ENCODE data around the gene DIDO1.

Gene DIDO1

GRCh38 chr20:62852841-62853240 is 73.5 kb downstream of the DIDO1 start:
- TF ChIP-seq, protein P1, sequence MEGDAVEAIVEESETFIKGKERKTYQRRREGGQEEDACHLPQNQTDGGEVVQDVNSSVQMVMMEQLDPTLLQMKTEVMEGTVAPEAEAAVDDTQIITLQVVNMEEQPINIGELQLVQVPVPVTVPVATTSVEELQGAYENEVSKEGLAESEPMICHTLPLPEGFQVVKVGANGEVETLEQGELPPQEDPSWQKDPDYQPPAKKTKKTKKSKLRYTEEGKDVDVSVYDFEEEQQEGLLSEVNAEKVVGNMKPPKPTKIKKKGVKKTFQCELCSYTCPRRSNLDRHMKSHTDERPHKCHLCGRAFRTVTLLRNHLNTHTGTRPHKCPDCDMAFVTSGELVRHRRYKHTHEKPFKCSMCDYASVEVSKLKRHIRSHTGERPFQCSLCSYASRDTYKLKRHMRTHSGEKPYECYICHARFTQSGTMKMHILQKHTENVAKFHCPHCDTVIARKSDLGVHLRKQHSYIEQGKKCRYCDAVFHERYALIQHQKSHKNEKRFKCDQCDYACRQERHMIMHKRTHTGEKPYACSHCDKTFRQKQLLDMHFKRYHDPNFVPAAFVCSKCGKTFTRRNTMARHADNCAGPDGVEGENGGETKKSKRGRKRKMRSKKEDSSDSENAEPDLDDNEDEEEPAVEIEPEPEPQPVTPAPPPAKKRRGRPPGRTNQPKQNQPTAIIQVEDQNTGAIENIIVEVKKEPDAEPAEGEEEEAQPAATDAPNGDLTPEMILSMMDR (IDR thresholded peaks at IDR 0.05; ENCODE audit: low read length): no peak
- TF ChIP-seq EZH2 (optimal IDR thresholded peaks at IDR 0.05; ENCODE audit: low read depth, low read length): no peak
- no peak for TF ChIP-seq EZH2phosphoT487 (IDR thresholded peaks at IDR 0.05; ENCODE audit: low read length)
- Histone ChIP-seq H4K20me1 (ENCODE audit: insufficient read depth, low read length) (no peaks in the 10 kb centered on the region), H2AFZ (ENCODE audit: low read length) (no peak overlapping the region), H3K9me2 (replicated peaks; ENCODE audit: insufficient read depth, low read length) (no peaks in the 10 kb centered on the region), H3F3A (ENCODE audit: insufficient read depth, low read length) (peaks cover 3% of the 10 kb centered on the region; the same call in 1 of the 2 replicates), H3K4me2 (ENCODE audit: low read depth, low read length) (no peak overlapping the region), H3K79me2 (ENCODE audit: low read length) (no peaks in the 10 kb centered on the region), H3K4me1 (ENCODE audit: low read length) (no peaks in the 10 kb centered on the region), H3K9me3 (replicated peaks; ENCODE audit: insufficient read depth, low read length) (no peaks in the 10 kb centered on the region), H3K4me3 (ENCODE audit: low read length) (no peak overlapping the region), H3K9ac (ENCODE audit: low read length) (no peak overlapping the region), H3K27ac (ENCODE audit: low read length) (no peak overlapping the region), H3K36me3 (replicated peaks; ENCODE audit: insufficient read depth, low read length) (no peaks in the 10 kb centered on the region), H3K27me3 (replicated peaks; ENCODE audit: insufficient read depth, low read length) (no peaks in the 10 kb centered on the region)
- DNase-seq: no peak

- no peaks in the 10 kb centered on the region for H4K20me1 ChIP-seq (ENCODE audit: insufficient read depth, low read length)
- no peaks in the 10 kb centered on the region for H3K27me3 ChIP-seq (replicated peaks; ENCODE audit: insufficient read depth, low read length)
- no peak overlapping the region for H3K4me3 ChIP-seq (ENCODE audit: low read length)
- no peaks in the 10 kb centered on the region for H3K9me2 ChIP-seq (replicated peaks; ENCODE audit: insufficient read depth, low read length)
- H3K4me2 ChIP-seq (ENCODE audit: low read depth, low read length): no peak overlapping the region
- H3K9ac ChIP-seq (ENCODE audit: low read length): no peak overlapping the region
- H3F3A ChIP-seq (ENCODE audit: insufficient read depth, low read length): peaks cover 3% of the 10 kb centered on the region; the same call in 1 of the 2 replicates
- no peak overlapping the region for H3K27ac ChIP-seq (ENCODE audit: low read length)
- no peak overlapping the region for H2AFZ ChIP-seq (ENCODE audit: low read length)
- DNase-seq: no peak
- no peaks in the 10 kb centered on the region for H3K9me3 ChIP-seq (replicated peaks; ENCODE audit: insufficient read depth, low read length)
- no peaks in the 10 kb centered on the region for H3K4me1 ChIP-seq (ENCODE audit: low read length)
- H3K79me2 ChIP-seq (ENCODE audit: low read length): no peaks in the 10 kb centered on the region
- H3K36me3 ChIP-seq (replicated peaks; ENCODE audit: insufficient read depth, low read length): no peaks in the 10 kb centered on the region
- TF ChIP-seq, protein P1 (IDR thresholded peaks at IDR 0.05; ENCODE audit: low read length): no peak
Observed at GRCh38 chr20:62852196-62852595, 74.1 kb downstream of the DIDO1 start.

GRCh38 chr20:62850333-62850974 is 75.9 kb downstream of the DIDO1 start:
- Histone ChIP-seq H3K4me2 (ENCODE audit: low read depth, low read length) (no peak overlapping the region), H3K27me3 (replicated peaks; ENCODE audit: insufficient read depth, low read length) (no peaks in the 10 kb centered on the region), H3K4me1 (ENCODE audit: low read length) (no peaks in the 10 kb centered on the region), H4K20me1 (ENCODE audit: insufficient read depth, low read length) (no peaks in the 10 kb centered on the region), H2AFZ (ENCODE audit: low read length) (no peak overlapping the region), H3K27ac (ENCODE audit: low read length) (no peak overlapping the region), H3K9me2 (replicated peaks; ENCODE audit: insufficient read depth, low read length) (no peaks in the 10 kb centered on the region), H3K79me2 (ENCODE audit: low read length) (no peaks in the 10 kb centered on the region), H3K4me3 (ENCODE audit: low read length) (no peak overlapping the region), H3F3A (ENCODE audit: insufficient read depth, low read length) (peaks cover 3% of the 10 kb centered on the region; the same call in 1 of the 2 replicates), H3K36me3 (replicated peaks; ENCODE audit: insufficient read depth, low read length) (no peaks in the 10 kb centered on the region), H3K9me3 (replicated peaks; ENCODE audit: insufficient read depth, low read length) (no peaks in the 10 kb centered on the region), H3K9ac (ENCODE audit: low read length) (no peak overlapping the region)
- no peak for TF ChIP-seq EZH2phosphoT487 (IDR thresholded peaks at IDR 0.05; ENCODE audit: low read length)
- TF ChIP-seq EZH2 (optimal IDR thresholded peaks at IDR 0.05; ENCODE audit: low read depth, low read length): no peak
- TF ChIP-seq, protein P1 (IDR thresholded peaks at IDR 0.05; ENCODE audit: low read length): no peak
- DNase-seq: no peak
